GM15510 (cell line): ENCODE results near the gene DYNLT3.

ENCODE experiments used
- POLR2A ChIP-seq: IDR thresholded peaks from 3 replicates; pipeline ENCODE4 v1.6.1; 2011; ENCODE audit warnings: borderline replicate concordance; ENCODE audit not compliant: insufficient read length; ENCODE audit errors: extremely low read depth

DYNLT3 gene

GRCh38 chrX:37817579-37817978 lies 29.8 kb downstream of the DYNLT3 start:
- TF ChIP-seq POLR2A, result no peak

- no peak for TF ChIP-seq POLR2A
Measured at GRCh38 chrX:37817176-37817575, 30.2 kb downstream of the DYNLT3 start.

- TF ChIP-seq POLR2A, result no peak
Measured at GRCh38 chrX:37816766-37817165, 30.6 kb downstream of the DYNLT3 start.

GRCh38 chrX:37815366-37815765 lies 32.0 kb downstream of the DYNLT3 start:
- no peak for TF ChIP-seq POLR2A

GRCh38 chrX:37813570-37813969 lies 33.8 kb downstream of the DYNLT3 start:
- TF ChIP-seq POLR2A, result no peak

GRCh38 chrX:37812110-37812509 lies 35.3 kb downstream of the DYNLT3 start:
- no peak for TF ChIP-seq POLR2A

- TF ChIP-seq POLR2A, result no peak
Measured at GRCh38 chrX:37809970-37810369, 37.4 kb downstream of the DYNLT3 start.

GRCh38 chrX:37803057-37803456 lies 44.3 kb downstream of the DYNLT3 start:
- no peak for TF ChIP-seq POLR2A

- no peak for TF ChIP-seq POLR2A
Measured at GRCh38 chrX:37802028-37802427, 45.3 kb downstream of the DYNLT3 start.

GRCh38 chrX:37800717-37801116 lies 46.7 kb downstream of the DYNLT3 start:
- TF ChIP-seq POLR2A, result no peak

- TF ChIP-seq POLR2A, result no peak
Measured at GRCh38 chrX:37799936-37800335, 47.4 kb downstream of the DYNLT3 start.

- no peak for TF ChIP-seq POLR2A
Measured at GRCh38 chrX:37796805-37797204, 50.6 kb downstream of the DYNLT3 start.

- TF ChIP-seq POLR2A, result no peak
Measured at GRCh38 chrX:37796310-37796709, 51.1 kb downstream of the DYNLT3 start.
